Measurements from ENCODE around the gene TMBIM6.

GRCh38 chr12:49784756-49785409 lies 43.5 kb downstream of the TMBIM6 start:
- TF ChIP-seq EZH2 (IDR thresholded peaks at IDR 0.05; ENCODE audit: insufficient read depth, low read length) (no peak), CTCF (IDR thresholded peaks at IDR 0.05; ENCODE audit: insufficient read depth, low read depth, low read length) (no peak)
